Skeletal muscle tissue (tissue), 4 donors: Measurements from ENCODE around the gene HNF1B. TPM values are rescaled to one million over a fixed set of nuclear protein-coding genes. Genes with fewer than 3 reads are reported as not detected.

Experiments
- H3K27ac ChIP-seq: one replicate; pipeline ENCODE4 v1.7.0; 2013; ENCODE audit warnings: mild to moderate bottlenecking, low read depth, low read length, inconsistent platforms
- H3K27me3 ChIP-seq, 3 donors: one replicate each; pipeline ENCODE4 v1.7.0; 2013; ENCODE audit warnings: low read length in 3 of 3; ENCODE audit not compliant: control insufficient read depth in 3 of 3, insufficient read depth in 3 of 3
- H3K36me3 ChIP-seq, 3 donors: one replicate each; pipeline ENCODE4 v1.7.0; 2013; ENCODE audit warnings: low read length in 3 of 3; ENCODE audit not compliant: control insufficient read depth in 3 of 3, insufficient read depth in 3 of 3
- H3K4me1 ChIP-seq, 3 donors: one replicate each; pipeline ENCODE4 v1.7.0; 2013; ENCODE audit warnings: low read length in 3 of 3, mild to moderate bottlenecking in 3 of 3; ENCODE audit not compliant: control insufficient read depth in 3 of 3, insufficient read depth in 3 of 3
- H3K4me3 ChIP-seq, 3 donors: one replicate each; pipeline ENCODE4 v1.7.0; 2013; ENCODE audit warnings: low read length in 3 of 3
- H3K9ac ChIP-seq, 3 donors: one replicate each; pipeline ENCODE4 v1.7.0; 2013; ENCODE audit warnings: low read length in 3 of 3, mild to moderate bottlenecking in 3 of 3, moderate library complexity in 2 of 3, low read depth in 1 of 3
- H3K9me3 ChIP-seq, 3 donors: one replicate each; pipeline ENCODE4 v1.7.0; 2013; ENCODE audit warnings: low read length in 3 of 3; ENCODE audit not compliant: control insufficient read depth in 3 of 3
- total RNA-seq: library from RNA; depleted of rRNA; stranded (reverse); fragments of >200 nt; gene quantifications from one replicate; pipeline ENCODE4 v1.2.3, GENCODE V29; 2014
- donor health status: Osteomylitis.

The HNF1B gene
- total RNA-seq, 1 donor from 2014 or later = not detected

DNA sequence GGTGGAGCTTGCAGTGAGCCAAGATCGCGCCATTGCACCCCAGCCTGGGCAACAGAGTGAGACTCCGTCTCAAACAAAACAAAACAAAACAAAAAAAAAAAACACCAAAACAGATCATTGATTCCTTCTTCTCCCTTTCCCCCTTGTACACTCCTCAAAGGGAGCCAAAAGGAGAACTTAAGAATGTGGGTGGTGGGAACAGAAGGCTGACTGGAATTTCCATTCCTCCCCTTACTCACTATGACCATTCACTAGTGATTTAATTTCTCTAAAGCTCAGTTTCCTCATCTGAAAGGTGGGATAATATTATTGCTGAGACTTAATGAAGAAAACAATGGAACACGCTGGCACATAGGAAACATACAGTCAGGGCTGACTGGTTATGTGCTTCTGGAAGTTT, 17.1 kb upstream of the HNF1B start:
- H3K27me3 ChIP-seq = peaks cover 10 to 30% (median 24%) of the 10 kb centered on the region in 3 donors

DNA sequence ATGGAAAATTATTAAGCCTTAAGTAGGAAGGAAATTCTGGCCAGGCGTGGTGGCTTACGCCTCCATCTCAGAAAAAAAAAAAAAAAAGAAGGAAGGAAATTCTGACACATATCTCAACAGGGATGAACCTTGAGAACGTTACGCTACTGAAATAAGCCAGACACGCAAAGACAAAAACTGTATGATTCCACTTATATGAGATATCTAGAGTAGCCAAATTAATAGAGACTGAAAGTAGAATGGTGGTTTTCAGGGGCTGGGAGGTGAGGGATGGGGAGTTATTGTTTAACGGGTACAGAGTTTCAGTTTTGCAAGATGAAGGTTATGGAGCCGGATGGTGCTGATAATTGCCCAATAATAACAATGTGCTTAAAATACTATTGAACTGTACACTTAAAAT, 16.2 kb upstream of the HNF1B start:
- Histone ChIP-seq H3K9me3 (no peaks in the 10 kb centered on the region), H3K27ac (no peak overlapping the region)

More for the DNA sequence above, 17.1 kb upstream of the HNF1B start:
- Histone ChIP-seq H3K27ac (no peak overlapping the region), H3K9ac (no peak overlapping the region), H3K4me3 (no peak overlapping the region), H3K36me3 (no peaks in the 10 kb centered on the region), H3K9me3 (no peaks in the 10 kb centered on the region), H3K4me1 (no peaks in the 10 kb centered on the region)

DNA sequence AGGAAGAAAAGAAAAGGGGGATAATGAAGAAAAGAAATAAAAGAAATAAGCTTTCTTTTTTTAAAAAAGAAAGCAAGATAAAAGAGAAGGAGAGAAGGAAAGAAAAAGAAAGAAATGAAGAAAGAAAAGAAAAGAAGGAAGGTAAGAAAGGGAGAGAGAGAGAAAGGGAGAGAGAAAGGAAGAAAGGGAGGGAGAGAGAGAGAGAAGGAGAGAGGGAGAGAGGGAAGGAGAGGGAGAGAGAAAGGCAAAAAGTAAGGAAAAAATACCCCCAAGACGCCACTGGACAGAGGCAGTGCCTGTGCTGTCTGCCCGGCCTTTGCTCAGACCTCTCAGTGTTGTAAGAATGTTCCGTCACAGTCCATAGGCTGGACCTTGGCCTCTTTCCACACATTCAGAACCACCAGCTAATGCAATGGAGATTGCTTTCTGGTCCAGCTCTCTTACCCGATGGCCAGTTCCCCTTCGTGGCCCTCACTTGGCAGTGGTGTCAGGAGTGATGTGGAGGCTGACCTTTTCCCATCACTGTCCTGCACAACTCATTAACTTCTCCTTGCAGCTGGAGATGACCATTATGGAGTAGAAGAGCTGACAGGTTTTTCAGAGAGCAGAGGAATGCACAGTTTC, 14.3 kb upstream of the HNF1B start:
- H3K27ac ChIP-seq = no peak overlapping the region
- no peak overlapping the region for H3K9ac ChIP-seq
- H3K9me3 ChIP-seq = no peaks in the 10 kb centered on the region
- H3K36me3 ChIP-seq = no peaks in the 10 kb centered on the region
- peaks cover 16 to 24% (median 22%) of the 10 kb centered on the region in 3 donors for H3K27me3 ChIP-seq
- no peak overlapping the region for H3K4me3 ChIP-seq
- H3K4me1 ChIP-seq = no peaks in the 10 kb centered on the region

More for the DNA sequence above, 16.2 kb upstream of the HNF1B start:
- Histone ChIP-seq H3K27me3 (peaks cover 9 to 30% (median 22%) of the 10 kb centered on the region in 3 donors), H3K4me1 (no peaks in the 10 kb centered on the region), H3K9ac (no peak overlapping the region), H3K4me3 (no peak overlapping the region), H3K36me3 (no peaks in the 10 kb centered on the region)

DNA sequence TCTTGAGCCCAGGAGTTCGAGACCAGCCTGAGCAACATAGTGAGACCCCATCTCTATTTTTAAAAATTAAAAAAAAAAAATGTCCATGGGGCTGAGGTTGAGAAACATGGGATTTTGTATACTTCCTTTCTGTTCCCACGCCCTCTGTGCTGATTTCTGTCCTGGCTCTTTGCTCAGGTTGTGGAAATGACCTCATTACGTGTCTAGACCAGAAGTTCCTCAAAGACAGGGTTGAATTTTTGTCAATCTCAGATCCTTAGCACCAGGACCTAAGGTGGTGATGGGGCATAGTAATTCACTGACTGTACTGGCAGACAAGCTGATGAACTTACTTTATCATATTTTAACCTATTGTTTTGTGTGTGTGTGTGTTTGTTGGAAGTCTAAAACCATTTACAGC, 11.2 kb upstream of the HNF1B start:
- no peaks in the 10 kb centered on the region for H3K9me3 ChIP-seq
- H3K27me3 ChIP-seq = peaks cover 16 to 17% (median 17%) of the 10 kb centered on the region in 3 donors

DNA sequence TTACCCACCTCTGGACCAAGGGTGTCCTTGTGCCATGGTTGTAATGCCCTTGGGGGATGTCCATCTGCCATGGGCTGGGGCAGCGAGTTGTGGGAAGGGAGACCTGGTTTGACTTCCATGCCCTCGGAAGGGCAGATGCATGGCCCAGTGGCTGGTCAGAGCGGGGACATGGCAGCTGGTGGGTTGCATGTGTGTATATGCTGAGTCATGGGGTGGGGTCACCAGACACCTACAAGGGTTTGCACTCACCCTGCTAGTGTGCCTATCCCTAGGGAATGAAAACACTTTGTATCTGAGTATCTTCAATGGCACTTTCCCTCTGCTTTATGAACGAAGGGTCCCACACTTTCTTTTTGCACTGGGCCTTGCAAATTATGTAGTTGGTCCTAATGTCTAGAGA, 10.6 kb upstream of the HNF1B start:
- no peak overlapping the region for H3K4me3 ChIP-seq
- H3K27ac ChIP-seq = no peak overlapping the region
- H3K4me1 ChIP-seq = no peaks in the 10 kb centered on the region
- H3K27me3 ChIP-seq = peaks cover 15 to 21% (median 17%) of the 10 kb centered on the region in 3 donors
- H3K9me3 ChIP-seq = no peaks in the 10 kb centered on the region
- no peaks in the 10 kb centered on the region for H3K36me3 ChIP-seq
- H3K9ac ChIP-seq = no peak overlapping the region

More for the DNA sequence above, 11.2 kb upstream of the HNF1B start:
- no peak overlapping the region for H3K9ac ChIP-seq
- H3K4me1 ChIP-seq = no peaks in the 10 kb centered on the region
- no peak overlapping the region for H3K4me3 ChIP-seq
- no peaks in the 10 kb centered on the region for H3K36me3 ChIP-seq
- no peak overlapping the region for H3K27ac ChIP-seq

DNA sequence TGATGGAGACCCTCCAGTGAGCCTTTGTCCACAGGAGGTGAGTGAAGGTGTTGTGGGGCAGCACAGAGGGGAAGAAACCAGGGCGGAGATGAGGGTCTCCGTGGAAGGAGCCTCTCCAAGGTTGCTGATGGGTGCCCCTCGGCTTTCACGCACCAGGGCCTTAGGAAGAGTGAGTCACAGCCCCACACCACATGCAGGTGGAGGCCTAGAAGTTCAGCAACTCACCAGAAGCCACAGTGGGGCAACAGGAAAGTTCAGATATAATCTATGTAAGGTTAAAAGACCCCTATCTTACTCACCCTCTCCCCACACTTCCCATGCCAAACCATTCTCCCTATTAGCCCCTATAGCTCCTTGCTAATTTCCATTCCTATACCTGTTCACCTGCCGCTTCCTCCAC, 9.5 kb upstream of the HNF1B start:
- H3K9me3 ChIP-seq = no peaks in the 10 kb centered on the region
- H3K27me3 ChIP-seq = peaks cover 16 to 21% (median 18%) of the 10 kb centered on the region in 3 donors
- no peaks in the 10 kb centered on the region for H3K4me1 ChIP-seq
- H3K4me3 ChIP-seq = no peak overlapping the region
- H3K9ac ChIP-seq = no peak overlapping the region
- no peak overlapping the region for H3K27ac ChIP-seq
- no peaks in the 10 kb centered on the region for H3K36me3 ChIP-seq

DNA sequence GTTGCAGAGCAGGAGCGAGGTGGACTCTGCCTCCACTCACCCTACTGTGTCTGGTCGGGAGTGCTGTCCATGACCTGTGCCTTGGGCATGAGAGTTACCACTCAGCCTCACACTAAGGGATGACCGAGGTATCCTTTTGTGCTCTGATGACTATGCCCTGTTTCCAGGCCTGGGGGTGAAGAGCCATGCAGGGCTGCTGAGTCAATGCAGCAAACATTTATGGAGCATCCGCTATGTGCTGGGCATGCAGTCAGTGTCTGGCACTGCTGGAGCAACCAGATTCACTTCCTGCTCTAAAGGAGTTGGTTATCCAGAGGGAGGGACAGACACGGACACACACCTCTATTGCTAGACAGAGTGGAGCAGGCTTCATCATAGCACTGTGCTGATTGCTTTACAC, 7.6 kb upstream of the HNF1B start:
- Histone ChIP-seq H3K27me3 (peaks cover 17 to 27% (median 20%) of the 10 kb centered on the region in 3 donors), H3K9me3 (no peaks in the 10 kb centered on the region), H3K4me3 (no peak overlapping the region), H3K27ac (no peak overlapping the region), H3K9ac (no peak overlapping the region), H3K36me3 (no peaks in the 10 kb centered on the region), H3K4me1 (no peaks in the 10 kb centered on the region)

DNA sequence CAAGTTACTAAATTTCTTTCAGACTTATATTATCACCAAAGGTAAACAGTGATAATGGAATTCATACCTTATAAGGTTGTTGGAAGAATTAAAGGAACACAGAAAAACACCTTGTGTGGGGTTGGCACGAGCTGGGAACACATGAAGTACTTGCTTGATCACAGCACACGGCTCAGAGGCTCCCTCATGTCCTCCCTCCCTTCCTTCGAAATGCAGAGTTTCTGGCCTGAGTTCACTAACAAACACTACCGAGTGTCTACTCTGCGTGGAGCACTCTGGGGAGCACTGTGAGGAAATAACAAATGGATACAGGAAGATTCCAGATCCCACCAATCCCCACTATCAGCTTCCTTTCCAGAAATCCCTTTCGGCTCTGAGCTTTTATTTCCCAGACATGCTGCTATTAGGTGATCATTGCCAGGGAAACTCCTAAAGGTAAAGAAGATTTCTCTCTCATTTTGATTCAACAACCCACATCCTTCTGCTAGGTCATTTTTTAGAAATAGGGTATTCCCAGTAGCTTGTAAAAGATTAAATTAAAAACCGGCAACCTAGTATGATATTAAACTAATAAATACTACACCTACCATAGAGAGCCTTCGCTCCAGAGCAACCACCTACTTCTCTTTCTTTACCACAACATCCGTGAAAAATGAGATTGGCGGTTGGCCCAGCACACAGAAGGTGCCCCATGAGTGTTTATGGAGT, 6.1 kb upstream of the HNF1B start:
- Histone ChIP-seq H3K9ac (no peak overlapping the region), H3K9me3 (no peaks in the 10 kb centered on the region), H3K4me3 (no peak overlapping the region), H3K27ac (no peak overlapping the region), H3K27me3 (peaks cover 32 to 41% (median 32%) of the 10 kb centered on the region in 3 donors), H3K4me1 (no peaks in the 10 kb centered on the region), H3K36me3 (no peaks in the 10 kb centered on the region)

DNA sequence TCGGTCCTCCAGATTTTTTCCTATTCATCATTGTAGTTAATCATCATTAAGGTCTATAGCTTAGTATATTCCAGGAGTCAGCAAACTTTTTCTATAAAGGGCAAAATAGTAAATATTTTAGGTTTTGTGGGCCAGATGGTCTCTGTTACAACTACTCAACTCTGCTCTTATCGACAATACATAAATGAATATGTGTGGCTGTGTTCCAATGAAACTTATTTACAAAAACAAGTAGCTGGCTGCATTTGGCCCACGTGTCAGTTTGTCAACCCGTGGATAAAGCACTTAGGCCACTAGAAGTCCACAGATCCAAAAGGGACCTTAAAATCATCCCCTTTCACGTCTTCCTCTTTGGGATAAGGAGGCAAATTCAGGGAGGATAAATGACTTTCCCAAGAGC, 5.4 kb upstream of the HNF1B start:
- no peaks in the 10 kb centered on the region for H3K36me3 ChIP-seq
- peaks cover 36 to 44% (median 39%) of the 10 kb centered on the region in 3 donors for H3K27me3 ChIP-seq
- H3K27ac ChIP-seq = no peak overlapping the region
- H3K4me1 ChIP-seq = no peaks in the 10 kb centered on the region
- no peaks in the 10 kb centered on the region for H3K9me3 ChIP-seq
- no peak overlapping the region for H3K9ac ChIP-seq
- no peak overlapping the region for H3K4me3 ChIP-seq

DNA sequence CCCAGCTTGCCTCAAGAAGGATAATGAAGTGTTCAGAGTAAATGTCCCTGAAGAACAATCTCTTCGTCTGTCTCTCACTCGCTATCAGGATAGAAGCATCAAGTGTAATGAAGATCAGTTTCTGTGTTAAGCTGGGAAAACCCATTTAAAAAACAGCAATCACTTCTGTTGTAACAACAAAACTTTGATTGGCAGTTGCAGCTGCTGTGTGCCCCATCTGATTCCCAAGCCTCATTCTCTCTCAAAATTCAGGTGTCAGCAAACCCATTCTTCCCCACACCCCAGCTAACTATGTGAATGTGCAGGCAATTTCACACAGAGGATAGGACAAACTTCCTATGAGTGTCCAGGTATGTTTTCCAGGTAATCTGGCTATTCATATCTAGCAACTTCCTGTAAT, 2.4 kb upstream of the HNF1B start:
- no peaks in the 10 kb centered on the region for H3K9me3 ChIP-seq
- no peak overlapping the region for H3K9ac ChIP-seq
- no peak overlapping the region for H3K4me3 ChIP-seq
- no peaks in the 10 kb centered on the region for H3K36me3 ChIP-seq
- H3K27ac ChIP-seq = no peak overlapping the region
- H3K4me1 ChIP-seq = peaks cover 13 to 18% (median 17%) of the 10 kb centered on the region in 3 donors
- H3K27me3 ChIP-seq = peaks cover 59 to 66% (median 66%) of the 10 kb centered on the region in 3 donors
